ENCODE data around the gene ACTR1A. TPM values are rescaled to one million over a fixed set of nuclear protein-coding genes. Genes with fewer than 3 reads are reported as not detected.

ACTR1A gene
- total and polyA plus RNA-seq, 2 donors (not counting 1 experiment from before 2014, with no cell fraction given): 38.3 to 58.3 TPM

DNA sequence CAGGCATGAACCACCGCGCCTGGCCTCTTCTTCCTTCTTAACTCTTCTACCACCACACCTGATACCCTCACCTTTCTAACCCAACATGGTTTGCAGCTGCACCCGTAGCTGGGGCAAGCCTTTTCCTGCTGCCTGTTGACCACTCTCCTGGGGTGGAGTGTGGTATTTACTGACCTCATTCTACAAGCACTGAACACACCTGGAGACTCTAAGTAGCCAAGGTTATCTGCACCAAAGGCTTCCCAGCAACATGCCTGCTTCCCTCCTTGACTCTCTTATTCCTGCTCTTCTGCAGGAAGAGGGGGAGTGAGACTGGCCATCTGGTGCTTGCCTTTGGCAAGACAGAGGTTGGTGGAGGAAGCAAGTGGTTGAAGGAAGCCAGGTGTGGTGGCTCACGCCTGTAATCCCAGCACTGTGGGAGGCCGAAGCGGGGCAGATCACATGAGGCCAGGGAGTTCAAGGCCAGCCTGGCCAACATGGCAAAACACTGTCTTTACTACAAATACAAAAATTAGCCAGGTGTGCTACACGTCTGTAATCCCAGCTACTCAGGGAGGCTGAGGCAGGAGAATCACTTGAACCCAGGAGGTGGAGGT, 10.1 kb downstream of the ACTR1A start:
- H3K27me3 Mint-ChIP-seq: no peaks in the 10 kb centered on the region
- Histone ChIP-seq H4K20me1 (ENCODE audit: control insufficient read depth, insufficient read depth, low read length, poor library complexity, severe bottlenecking) (peaks cover 58% of the 10 kb centered on the region), H3K4me2 (replicated peaks; ENCODE audit: low read depth, low read length, poor library complexity, severe bottlenecking) (no peak overlapping the region), H3K36me3 (replicated peaks in 1 of 2; ENCODE audit: control extremely low read depth in 1 of 2, control insufficient read depth in 1 of 2, extremely low read depth in 1 of 2, insufficient read depth in 2 of 2, low read length in 1 of 2) (peaks cover 2 to 31% of the 10 kb centered on the region in 2 experiments), H3K9ac (ENCODE audit: low read length) (no peak overlapping the region), H2AFZ (ENCODE audit: insufficient read depth, low read depth, low read length, poor library complexity, severe bottlenecking) (no peak overlapping the region), H3K27ac (ENCODE audit: low read length in 2 of 2) (no peak overlapping the region), H3K79me2 (ENCODE audit: control insufficient read depth, insufficient read depth, low read length) (peaks cover 62% of the 10 kb centered on the region), H3K9me3 (ENCODE audit: control extremely low read depth in 1 of 3, control insufficient read depth in 2 of 3, insufficient read depth in 1 of 3, low read length in 2 of 3) (no peaks in the 10 kb centered on the region), H3K27me3 (replicated peaks in 1 of 4; ENCODE audit: control extremely low read depth in 1 of 4, control insufficient read depth in 3 of 4, insufficient read depth in 4 of 4, low read length in 3 of 4) (no peaks in the 10 kb centered on the region), H3K4me3 (ENCODE audit: control extremely low read depth in 1 of 5, extremely low read depth in 1 of 5, insufficient read depth in 1 of 5, low read depth in 2 of 5, low read length in 4 of 5) (no peak overlapping the region), H3K4me1 (ENCODE audit: control insufficient read depth in 2 of 2, insufficient read depth in 2 of 2, low read length in 2 of 2) (no peaks in the 10 kb centered on the region)
- TF ChIP-seq, protein P1, sequence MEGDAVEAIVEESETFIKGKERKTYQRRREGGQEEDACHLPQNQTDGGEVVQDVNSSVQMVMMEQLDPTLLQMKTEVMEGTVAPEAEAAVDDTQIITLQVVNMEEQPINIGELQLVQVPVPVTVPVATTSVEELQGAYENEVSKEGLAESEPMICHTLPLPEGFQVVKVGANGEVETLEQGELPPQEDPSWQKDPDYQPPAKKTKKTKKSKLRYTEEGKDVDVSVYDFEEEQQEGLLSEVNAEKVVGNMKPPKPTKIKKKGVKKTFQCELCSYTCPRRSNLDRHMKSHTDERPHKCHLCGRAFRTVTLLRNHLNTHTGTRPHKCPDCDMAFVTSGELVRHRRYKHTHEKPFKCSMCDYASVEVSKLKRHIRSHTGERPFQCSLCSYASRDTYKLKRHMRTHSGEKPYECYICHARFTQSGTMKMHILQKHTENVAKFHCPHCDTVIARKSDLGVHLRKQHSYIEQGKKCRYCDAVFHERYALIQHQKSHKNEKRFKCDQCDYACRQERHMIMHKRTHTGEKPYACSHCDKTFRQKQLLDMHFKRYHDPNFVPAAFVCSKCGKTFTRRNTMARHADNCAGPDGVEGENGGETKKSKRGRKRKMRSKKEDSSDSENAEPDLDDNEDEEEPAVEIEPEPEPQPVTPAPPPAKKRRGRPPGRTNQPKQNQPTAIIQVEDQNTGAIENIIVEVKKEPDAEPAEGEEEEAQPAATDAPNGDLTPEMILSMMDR (IDR thresholded peaks at IDR 0.05): no peak
- TF ChIP-seq EZH2 (IDR thresholded peaks at IDR 0.05; ENCODE audit: borderline replicate concordance, insufficient read depth, low read depth, low read length, poor library complexity, severe bottlenecking): no peak
- no peak for DNase-seq
- intact Hi-C loops (cut with micrococcal nuclease): no loop called here
- H3K4me1 Mint-ChIP-seq: peaks cover 15% of the 10 kb centered on the region
- no peak overlapping the region for H3K27ac Mint-ChIP-seq
- H3K9me3 Mint-ChIP-seq (ENCODE audit: insufficient read depth): no peaks in the 10 kb centered on the region
- 85% methylated on average over 4 of the region's 7 CpGs for WGBS (ENCODE audit: insufficient coverage)
- ChIA-PET POLR2A (interaction anchor here (0.7 kb wide), 1 partner anchor 13 kb away, joined by 4 read pairs; no protein-coding TSS in a partner anchor), CTCF (interaction anchor here (0.7 to 2.5 kb wide), 4 partner anchors 11 to 260 kb away, joined by 3 to 7 read pairs (median 3); partner anchors contain the start of gene SUFU)
- no peak for ATAC-seq (ENCODE audit: low read depth)
- no peak overlapping the region for H3K4me3 Mint-ChIP-seq

DNA sequence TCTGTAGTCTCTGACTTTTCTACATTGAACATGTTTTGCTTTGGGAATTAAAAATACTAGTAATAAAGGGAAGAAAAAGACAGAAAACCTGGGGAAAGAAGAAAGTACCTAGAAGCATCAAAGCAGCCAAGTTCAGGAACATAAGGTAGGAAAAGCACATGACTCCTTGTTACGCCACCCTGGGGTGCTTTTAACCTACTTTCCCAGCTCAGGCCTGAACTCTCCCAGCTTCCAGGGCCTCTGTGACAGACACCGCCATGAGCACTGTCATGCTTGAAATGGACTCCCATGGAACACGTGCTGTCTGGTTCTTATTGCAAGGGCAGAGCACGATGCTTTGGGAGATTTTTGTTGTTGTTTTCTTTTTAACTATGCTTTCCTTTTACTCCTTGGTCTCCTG, 11.4 kb downstream of the ACTR1A start:
- intact Hi-C loops (cut with micrococcal nuclease): no loop called here
- Mint-ChIP-seq H3K9me3 (ENCODE audit: insufficient read depth) (no peaks in the 10 kb centered on the region), H3K27ac (no peak overlapping the region)

More for the DNA sequence above, 11.4 kb downstream of the ACTR1A start:
- DNase-seq (no peak), ATAC-seq (ENCODE audit: low read depth) (no peak)
- ChIA-PET POLR2A (no interaction called here), CTCF (interaction anchor here (2.5 kb wide), 1 partner anchor 93 kb away, joined by 7 read pairs; no protein-coding TSS in a partner anchor)
- Mint-ChIP-seq H3K27me3 (no peaks in the 10 kb centered on the region), H3K4me1 (peaks cover 12% of the 10 kb centered on the region), H3K4me3 (no peak overlapping the region)
- H3K79me2 ChIP-seq (ENCODE audit: control insufficient read depth, insufficient read depth, low read length): peaks cover 48% of the 10 kb centered on the region
- H3K9me3 ChIP-seq (ENCODE audit: control extremely low read depth in 1 of 3, control insufficient read depth in 2 of 3, insufficient read depth in 1 of 3, low read length in 2 of 3): no peaks in the 10 kb centered on the region
- H3K4me2 ChIP-seq (replicated peaks; ENCODE audit: low read depth, low read length, poor library complexity, severe bottlenecking): no peak overlapping the region
- H4K20me1 ChIP-seq (ENCODE audit: control insufficient read depth, insufficient read depth, low read length, poor library complexity, severe bottlenecking): peaks cover 46% of the 10 kb centered on the region
- no peak overlapping the region for H3K4me3 ChIP-seq (ENCODE audit: control extremely low read depth in 1 of 5, extremely low read depth in 1 of 5, insufficient read depth in 1 of 5, low read depth in 2 of 5, low read length in 4 of 5)
- H3K27me3 ChIP-seq (replicated peaks in 1 of 4; ENCODE audit: control extremely low read depth in 1 of 4, control insufficient read depth in 3 of 4, insufficient read depth in 4 of 4, low read length in 3 of 4): no peaks in the 10 kb centered on the region
- TF ChIP-seq, protein P1 (IDR thresholded peaks at IDR 0.05): no peak
- TF ChIP-seq EZH2 (IDR thresholded peaks at IDR 0.05; ENCODE audit: borderline replicate concordance, insufficient read depth, low read depth, low read length, poor library complexity, severe bottlenecking): no peak
- no peak overlapping the region for H3K27ac ChIP-seq (ENCODE audit: low read length in 2 of 2)
- H2AFZ ChIP-seq (ENCODE audit: insufficient read depth, low read depth, low read length, poor library complexity, severe bottlenecking): no peak overlapping the region
- 100% methylated on average over 2 of the region's 4 CpGs for WGBS (ENCODE audit: insufficient coverage)
- H3K4me1 ChIP-seq (ENCODE audit: control insufficient read depth in 2 of 2, insufficient read depth in 2 of 2, low read length in 2 of 2): no peaks in the 10 kb centered on the region
- peaks cover 2 to 42% of the 10 kb centered on the region in 2 experiments for H3K36me3 ChIP-seq (replicated peaks in 1 of 2; ENCODE audit: control extremely low read depth in 1 of 2, control insufficient read depth in 1 of 2, extremely low read depth in 1 of 2, insufficient read depth in 2 of 2, low read length in 1 of 2)
- H3K9ac ChIP-seq (ENCODE audit: low read length): no peak overlapping the region
